Measurements from ENCODE around the gene COMMD10.

DNA sequence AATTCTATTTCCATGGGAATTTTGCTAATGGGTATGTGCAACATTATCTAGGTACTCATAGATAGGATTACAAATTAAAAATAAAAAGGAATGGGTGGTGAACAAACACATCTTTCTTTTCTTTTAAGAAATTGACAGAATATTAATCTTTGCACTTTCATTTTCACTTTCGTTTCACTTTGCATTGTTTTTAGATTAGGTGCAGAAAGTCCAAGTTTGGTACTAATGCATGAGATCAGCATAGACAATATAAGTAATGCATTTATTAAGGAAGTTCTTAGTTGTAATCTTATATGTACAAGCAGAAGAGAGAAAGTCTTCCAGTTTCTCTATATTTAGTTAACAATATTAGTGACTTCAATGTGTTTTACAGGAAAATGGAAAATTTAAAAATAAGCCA, 196.5 kb downstream of the COMMD10 start:
- TF ChIP-seq, protein P1, sequence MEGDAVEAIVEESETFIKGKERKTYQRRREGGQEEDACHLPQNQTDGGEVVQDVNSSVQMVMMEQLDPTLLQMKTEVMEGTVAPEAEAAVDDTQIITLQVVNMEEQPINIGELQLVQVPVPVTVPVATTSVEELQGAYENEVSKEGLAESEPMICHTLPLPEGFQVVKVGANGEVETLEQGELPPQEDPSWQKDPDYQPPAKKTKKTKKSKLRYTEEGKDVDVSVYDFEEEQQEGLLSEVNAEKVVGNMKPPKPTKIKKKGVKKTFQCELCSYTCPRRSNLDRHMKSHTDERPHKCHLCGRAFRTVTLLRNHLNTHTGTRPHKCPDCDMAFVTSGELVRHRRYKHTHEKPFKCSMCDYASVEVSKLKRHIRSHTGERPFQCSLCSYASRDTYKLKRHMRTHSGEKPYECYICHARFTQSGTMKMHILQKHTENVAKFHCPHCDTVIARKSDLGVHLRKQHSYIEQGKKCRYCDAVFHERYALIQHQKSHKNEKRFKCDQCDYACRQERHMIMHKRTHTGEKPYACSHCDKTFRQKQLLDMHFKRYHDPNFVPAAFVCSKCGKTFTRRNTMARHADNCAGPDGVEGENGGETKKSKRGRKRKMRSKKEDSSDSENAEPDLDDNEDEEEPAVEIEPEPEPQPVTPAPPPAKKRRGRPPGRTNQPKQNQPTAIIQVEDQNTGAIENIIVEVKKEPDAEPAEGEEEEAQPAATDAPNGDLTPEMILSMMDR (IDR thresholded peaks at IDR 0.05; ENCODE audit: poor library complexity, severe bottlenecking), result no peak
- TF ChIP-seq POLR2AphosphoS5 (IDR thresholded peaks at IDR 0.05), result no peak
- TF ChIP-seq MXI1 (conservative IDR thresholded peaks at IDR 0.05; ENCODE audit: poor library complexity, severe bottlenecking), result no peak
- TF ChIP-seq TAF1 (IDR thresholded peaks at IDR 0.05; ENCODE audit: low read depth), result no peak
- no peak for TF ChIP-seq EP300 (conservative IDR thresholded peaks at IDR 0.05; ENCODE audit: poor library complexity, severe bottlenecking)
- no peak for TF ChIP-seq EZH2 (IDR thresholded peaks at IDR 0.05; ENCODE audit: borderline replicate concordance, insufficient read depth, low read length, poor library complexity, severe bottlenecking)
- TF ChIP-seq SMC3 (conservative IDR thresholded peaks at IDR 0.05; ENCODE audit: poor library complexity), result no peak

All from neural cell (in vitro differentiated cells).